OCI-LY7 (cell line): ENCODE measurements around the gene PACSIN2. TPM values are rescaled to one million over a fixed set of nuclear protein-coding genes. Genes with fewer than 3 reads are reported as not detected.

Experiments
- BruUV-seq: library from RNA; stranded (reverse); fragments of 400-500 nt; replicated peaks from 2 replicates; lab custom pipeline; 2021; lab: Mats Ljungman, UMichigan
- CTCF ChIA-PET: fragments of 300-600 bp; sonication (Branson Sonifier 250); formaldehyde crosslinking; loops from one replicate; lab custom pipeline; 2022; ENCODE audit warnings: antibody characterized with exemption; ENCODE audit not compliant: unreplicated experiment; lab: Charles Lee
- POLR2A ChIA-PET: fragments of 300-600 bp; sonication (Branson Sonifier 250); formaldehyde crosslinking; loops from one replicate; lab custom pipeline; 2022; ENCODE audit warnings: antibody characterized with exemption; lab: Charles Lee
- DNase-seq: peaks from one replicate; pipeline ENCODE4 v3.0.0-alpha.2; 2015; ENCODE audit warnings: low spot score
- H2AFZ ChIP-seq: fragments of 200-600 bp; sonication (generic), shearing (Covaris generic); 2 replicates; pipeline ENCODE4 v1.6.1; 2014; ENCODE audit warnings: mild to moderate bottlenecking, antibody characterized with exemption, low read length, moderate library complexity
- H3K27ac ChIP-seq: fragments of 200-600 bp; sonication (generic); 2 replicates; pipeline ENCODE4 v1.5.1; 2014; ENCODE audit warnings: mixed run types, low read depth, mild to moderate bottlenecking, moderate library complexity, low read length, inconsistent platforms; ENCODE audit not compliant: poor library complexity, severe bottlenecking
- H3K36me3 ChIP-seq: fragments of 200-600 bp; sonication (generic); 2 replicates; pipeline ENCODE4 v1.6.1; 2014; ENCODE audit warnings: mild to moderate bottlenecking, antibody characterized with exemption, low read length, moderate library complexity, mixed read lengths; ENCODE audit not compliant: insufficient read depth
- H3K4me1 ChIP-seq: fragments of 200-600 bp; sonication (generic); 2 replicates; pipeline ENCODE4 v1.5.1; 2014; ENCODE audit warnings: mild to moderate bottlenecking, low read length; ENCODE audit not compliant: insufficient read depth, poor library complexity, severe bottlenecking
- H3K4me2 ChIP-seq: fragments of 200-600 bp; sonication (generic); 2 replicates; pipeline ENCODE4 v1.6.1; 2014; ENCODE audit warnings: mild to moderate bottlenecking, low read length
- H3K4me3 ChIP-seq: fragments of 200-600 bp; sonication (generic); 2 replicates; pipeline ENCODE4 v1.5.1; 2014; ENCODE audit warnings: mild to moderate bottlenecking, low read depth, low read length; ENCODE audit not compliant: poor library complexity, severe bottlenecking
- H3K79me2 ChIP-seq: fragments of 200-600 bp; sonication (generic); 2 replicates; pipeline ENCODE4 v1.6.1; 2016; ENCODE audit warnings: low read depth, mild to moderate bottlenecking, low read length, moderate library complexity, mixed read lengths; ENCODE audit not compliant: insufficient read depth
- H3K9me2 ChIP-seq: fragments of 200-600 bp; sonication (generic); 2 replicates; pipeline ENCODE4 v1.6.1; 2016; ENCODE audit warnings: mild to moderate bottlenecking, low read length, mixed read lengths; ENCODE audit not compliant: insufficient read depth
- H3K9me3 ChIP-seq: fragments of 200-600 bp; sonication (generic); 2 replicates; pipeline ENCODE4 v1.6.1; 2014; ENCODE audit warnings: mild to moderate bottlenecking, mixed run types, low read length, mixed read lengths
- H4K20me1 ChIP-seq: fragments of 200-600 bp; sonication (generic); 2 replicates; pipeline ENCODE4 v1.6.1; 2014; ENCODE audit warnings: mild to moderate bottlenecking, antibody characterized with exemption, low read length, moderate library complexity, mixed read lengths; ENCODE audit not compliant: insufficient read depth
- CTCF ChIP-seq: fragments of 200-600 bp; sonication (generic); conservative IDR thresholded peaks from 2 replicates; pipeline ENCODE4 v1.5.1; 2014; ENCODE audit warnings: mild to moderate bottlenecking, antibody characterized with exemption, low read length, moderate library complexity, mixed read lengths
- EZH2phosphoT487 ChIP-seq: fragments of 200-600 bp; sonication (generic); IDR thresholded peaks from 2 replicates; pipeline ENCODE4 v1.6.1; 2018; ENCODE audit warnings: low read depth, borderline replicate concordance, mild to moderate bottlenecking, mixed run types, antibody characterized with exemption, low read length, moderate library complexity, mixed read lengths
- intact Hi-C: fragments of 100-400 bp; cut with micrococcal nuclease; formaldehyde crosslinking; loops from one replicate; pipeline ENCODE4 v1.10.0; 2022; ENCODE audit not compliant: unreplicated experiment
- total RNA-seq, 2 experiments: library from RNA; depleted of rRNA in 1 of 2; stranded (reverse); fragments of >200 nt in 1 of 2; shearing (Covaris generic) in 1 of 2; gene quantifications; 2 replicates each; pipeline ENCODE4 v1.2.3, GENCODE V29; 2014 to 2022

PACSIN2 gene
- total RNA-seq, 2 experiments from 2014 or later, result 25.4 to 41.7 TPM

- H2AFZ ChIP-seq, result no peak overlapping the region
- H3K4me1 ChIP-seq, result peaks cover 11% of the 10 kb centered on the region
- no peak overlapping the region for H3K4me2 ChIP-seq
- BruUV-seq, result no TSS peak
- H3K36me3 ChIP-seq, result no peaks in the 10 kb centered on the region
- DNase-seq, result no peak
- POLR2A ChIA-PET, result no interaction called here
- CTCF ChIA-PET, result interaction anchor here (0.9 kb wide), 1 partner anchor 9 kb away, joined by 4 read pairs; no protein-coding TSS in a partner anchor
- intact Hi-C loops, result no loop called here
- H3K4me3 ChIP-seq, result no peak overlapping the region
- H3K9me3 ChIP-seq, result no peaks in the 10 kb centered on the region
- no peaks in the 10 kb centered on the region for H4K20me1 ChIP-seq
- TF ChIP-seq EZH2phosphoT487 (no peak), CTCF (no peak)
- no peaks in the 10 kb centered on the region for H3K79me2 ChIP-seq
- H3K27ac ChIP-seq, result no peak overlapping the region
- H3K9me2 ChIP-seq, result no peaks in the 10 kb centered on the region
Measured at GRCh38 chr22:42862045-42862734, 152.8 kb downstream of the PACSIN2 start.

DNA sequence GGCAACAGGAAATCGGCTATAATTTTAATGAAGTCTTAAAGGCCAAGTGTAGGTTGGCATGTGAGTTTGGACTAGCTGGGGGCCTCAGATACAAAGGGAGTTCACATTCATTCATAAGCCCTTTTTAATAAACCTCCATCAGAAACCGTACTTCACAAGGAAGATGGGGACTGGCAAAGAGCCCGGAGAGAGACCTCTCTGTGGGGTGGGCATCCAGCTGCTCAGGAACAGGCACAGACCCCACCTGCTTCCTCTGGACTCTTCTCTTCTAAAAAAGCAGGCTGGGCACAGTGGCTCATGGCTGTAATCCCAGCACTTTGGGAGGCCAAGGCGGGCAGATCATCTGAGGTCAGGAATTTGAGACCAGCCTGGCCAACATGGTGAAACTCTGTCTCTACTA, 154.0 kb downstream of the PACSIN2 start:
- intact Hi-C loops, result no loop called here
- no peak overlapping the region for H2AFZ ChIP-seq
- ChIA-PET CTCF (no interaction called here), POLR2A (no interaction called here)
- no peaks in the 10 kb centered on the region for H4K20me1 ChIP-seq
- no peak overlapping the region for H3K4me2 ChIP-seq
- BruUV-seq, result no TSS peak
- H3K27ac ChIP-seq, result no peak overlapping the region
- H3K36me3 ChIP-seq, result no peaks in the 10 kb centered on the region
- H3K9me2 ChIP-seq, result no peaks in the 10 kb centered on the region
- H3K79me2 ChIP-seq, result peaks cover 3% of the 10 kb centered on the region; the same call in 1 of the 2 replicates
- DNase-seq, result no peak
- TF ChIP-seq EZH2phosphoT487 (no peak), CTCF (no peak)
- H3K9me3 ChIP-seq, result no peaks in the 10 kb centered on the region
- H3K4me3 ChIP-seq, result no peak overlapping the region
- H3K4me1 ChIP-seq, result peaks cover 14% of the 10 kb centered on the region
